Erythroblast (primary cell): Measurements from ENCODE around the gene TP63.

Experiments
- DNase-seq, 2 experiments: peaks; one replicate each; lab custom pipeline; 2025; lab: John Stamatoyannopoulos, UW
- GATA1 ChIP-seq: IDR thresholded peaks from 2 replicates; pipeline ENCODE4 v1.6.1; 2011; ENCODE audit warnings: low read depth, mild to moderate bottlenecking, control low read depth, low read length, moderate library complexity
- POLR2A ChIP-seq: IDR thresholded peaks from 2 replicates; pipeline ENCODE4 v1.6.1; 2011; ENCODE audit warnings: mild to moderate bottlenecking, low read length

TP63 gene

GRCh38 chr3:189803254-189803653, 172.1 kb downstream of the TP63 start:
- DNase-seq = no peak
- TF ChIP-seq GATA1 (no peak), POLR2A (no peak)

- TF ChIP-seq GATA1 (no peak), POLR2A (no peak)
- DNase-seq = no peak
Observed at GRCh38 chr3:189805375-189806067, 174.3 kb downstream of the TP63 start.

GRCh38 chr3:189806171-189806951, 175.2 kb downstream of the TP63 start:
- no peak for DNase-seq
- TF ChIP-seq POLR2A (no peak), GATA1 (no peak)

GRCh38 chr3:189808246-189809007, 177.2 kb downstream of the TP63 start:
- no peak for DNase-seq
- TF ChIP-seq POLR2A (no peak), GATA1 (no peak)

- no peak for DNase-seq
- no peak for TF ChIP-seq GATA1
- TF ChIP-seq POLR2A = no peak
Observed at GRCh38 chr3:189809583-189809982, 178.4 kb downstream of the TP63 start.

GRCh38 chr3:189812806-189813465, 181.7 kb downstream of the TP63 start:
- TF ChIP-seq POLR2A (no peak), GATA1 (no peak)
- DNase-seq = no peak

GRCh38 chr3:189813647-189814240, 182.6 kb downstream of the TP63 start:
- no peak for DNase-seq
- TF ChIP-seq POLR2A (no peak), GATA1 (no peak)

- DNase-seq = no peak
- TF ChIP-seq GATA1 = no peak
- no peak for TF ChIP-seq POLR2A
Observed at GRCh38 chr3:189820365-189820720, 189.2 kb downstream of the TP63 start.

- no peak for DNase-seq
- no peak for TF ChIP-seq GATA1
- TF ChIP-seq POLR2A = no peak
Observed at GRCh38 chr3:189821262-189821661, 190.1 kb downstream of the TP63 start.

- TF ChIP-seq POLR2A (no peak), GATA1 (no peak)
- no peak for DNase-seq
Observed at GRCh38 chr3:189822726-189823125, 191.5 kb downstream of the TP63 start.

GRCh38 chr3:189824629-189825312, 193.6 kb downstream of the TP63 start:
- no peak for DNase-seq

GRCh38 chr3:189826566-189826965, 195.4 kb downstream of the TP63 start:
- no peak for TF ChIP-seq GATA1
- no peak for TF ChIP-seq POLR2A
- DNase-seq = no peak

More at GRCh38 chr3:189824629-189825312, 193.6 kb downstream of the TP63 start:
- TF ChIP-seq POLR2A = no peak
- no peak for TF ChIP-seq GATA1
